CD4-positive, alpha-beta T cell (primary cell): ENCODE data around the gene C4orf50. TPM values are rescaled to one million over a fixed set of nuclear protein-coding genes. Genes with fewer than 3 reads are reported as not detected.

Experiments
- ATAC-seq: fragments of 200-7000 bp; cut with Tn5 transposase; one replicate; pipeline ENCODE4 v1.10.0; 2022; ENCODE audit warnings: mild to moderate bottlenecking; ENCODE audit not compliant: poor library complexity
- CTCF ChIA-PET: fragments of 350-600 bp; sonication (Branson Sonifier 250); formaldehyde crosslinking; loops from one replicate; lab custom pipeline; 2021; ENCODE audit warnings: antibody characterized with exemption, inconsistent platforms; lab: Charles Lee
- POLR2A ChIA-PET: fragments of 350-600 bp; sonication (Branson Sonifier 250); formaldehyde crosslinking; loops from one replicate; lab custom pipeline; 2021; ENCODE audit warnings: antibody characterized with exemption, inconsistent platforms; lab: Charles Lee
- DNase-seq, 14 experiments: peaks; one replicate each; pipeline ENCODE4 v3.0.0-alpha.2; 2013 to 2020; ENCODE audit warnings: mixed read lengths in 2 of 14
- H3K27ac ChIP-seq, 2 donors: one replicate each; pipeline versions ENCODE4 v1.5.1 to v1.7.0; 2013; ENCODE audit warnings: low read length in 2 of 2, low read depth in 1 of 2, mild to moderate bottlenecking in 1 of 2
- H3K27me3 ChIP-seq, 2 experiments: 1 replicate in 1 of 2; 2 replicates in 1 of 2; pipeline versions ENCODE4 v1.6.1 to v1.7.0; 2013; ENCODE audit warnings: low read length in 2 of 2, control low read depth in 1 of 2, mild to moderate bottlenecking in 1 of 2, moderate library complexity in 1 of 2; ENCODE audit not compliant: insufficient read depth in 2 of 2, control insufficient read depth in 1 of 2
- H3K36me3 ChIP-seq: one replicate; pipeline ENCODE4 v1.6.1; 2013; ENCODE audit warnings: low read length, control low read depth; ENCODE audit not compliant: insufficient read depth
- H3K4me1 ChIP-seq: one replicate; pipeline ENCODE4 v1.6.1; 2013; ENCODE audit warnings: low read length, control low read depth; ENCODE audit not compliant: insufficient read depth
- H3K4me3 ChIP-seq: one replicate; pipeline ENCODE4 v1.5.1; 2013; ENCODE audit warnings: mild to moderate bottlenecking, low read length, moderate library complexity
- H3K9me3 ChIP-seq, 2 experiments: 1 replicate in 1 of 2; 2 replicates in 1 of 2; pipeline versions ENCODE4 v1.6.1 to v1.7.0; 2013; ENCODE audit warnings: low read length in 2 of 2, mild to moderate bottlenecking in 2 of 2, control low read depth in 1 of 2, moderate library complexity in 1 of 2; ENCODE audit not compliant: control insufficient read depth in 1 of 2, insufficient read depth in 1 of 2
- H3K27ac Mint-ChIP-seq: one replicate; pipeline ENCODE4 v1.8.0; 2020; ENCODE audit warnings: mixed read lengths
- H3K27me3 Mint-ChIP-seq: one replicate; pipeline ENCODE4 v1.8.0; 2021; ENCODE audit warnings: mixed read lengths
- H3K36me3 Mint-ChIP-seq: one replicate; pipeline ENCODE4 v1.8.0; 2021; ENCODE audit warnings: low read depth, mixed read lengths
- H3K4me1 Mint-ChIP-seq: one replicate; pipeline ENCODE4 v1.8.0; 2021; ENCODE audit warnings: low read depth, mixed read lengths
- H3K4me3 Mint-ChIP-seq: one replicate; pipeline ENCODE4 v1.8.0; 2020; ENCODE audit warnings: mild to moderate bottlenecking, mixed read lengths
- H3K9me3 Mint-ChIP-seq: one replicate; pipeline ENCODE4 v1.8.0; 2020; ENCODE audit warnings: mixed read lengths
- intact Hi-C, 2 experiments: fragments of 100-400 bp; cut with DNase I in 1 of 2; cut with micrococcal nuclease in 1 of 2; formaldehyde crosslinking; loops; one replicate each; pipeline versions ENCODE4 v1.15.1 to v1.9.0; 2023 to 2025; cut with DNase I, micrococcal nuclease
- total RNA-seq, 174 experiments: library from RNA in 2 of 174; stranded (reverse) in 2 of 174; gene quantifications; one replicate each; pipeline ENCODE4 v1.2.3 and lab custom pipeline; 2021 to 2026
- TF ChIP-seq, protein P1 (sequence below): fragments of 200-600 bp; IDR thresholded peaks from one replicate; pipeline ENCODE4 v1.8.0; 2022; ENCODE audit warnings: antibody characterized with exemption, mild to moderate bottlenecking

Gene C4orf50
- total RNA-seq, 2 experiments from 2014 or later: 0.16 to 0.20 TPM

DNA sequence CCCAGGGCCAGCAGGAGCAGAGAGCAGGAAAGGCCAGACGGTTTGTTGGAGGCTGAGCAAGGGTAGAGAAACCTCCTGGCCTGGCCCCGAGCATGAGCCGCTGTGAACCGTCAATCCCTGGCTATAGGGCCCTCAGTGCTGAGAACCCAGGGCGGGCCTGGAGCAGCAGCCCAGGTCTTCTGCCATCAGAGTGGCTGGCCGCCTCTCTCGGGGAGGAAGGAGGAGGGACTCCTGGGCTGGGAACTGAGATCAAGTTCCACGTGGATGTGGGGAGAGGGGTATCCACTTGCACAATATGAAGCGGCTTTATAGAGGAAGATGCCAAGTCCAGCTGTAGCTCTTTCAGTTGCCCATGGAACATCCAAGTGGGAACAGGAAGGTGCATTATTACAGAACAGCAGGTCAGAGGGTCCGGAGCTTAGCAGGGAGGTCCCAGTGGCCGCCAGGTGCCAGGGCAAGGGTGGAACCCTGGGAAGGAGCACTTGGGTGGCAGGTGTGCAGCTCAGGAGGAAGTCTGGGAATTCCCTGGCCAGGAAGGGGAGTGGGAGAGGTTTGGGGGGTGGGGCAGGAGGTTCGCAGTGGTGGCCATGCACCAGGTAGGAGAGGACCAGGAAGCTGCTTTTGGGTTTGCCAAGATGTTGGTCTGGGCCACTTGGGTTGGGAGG, 93.6 kb downstream of the C4orf50 start:
- no peaks in the 10 kb centered on the region for H3K36me3 ChIP-seq
- CTCF ChIA-PET: no interaction called here
- no peak overlapping the region for H3K4me3 Mint-ChIP-seq
- intact Hi-C loops: no loop called here
- peaks cover 0 to 21% of the 10 kb centered on the region in 2 experiments for H3K9me3 ChIP-seq
- POLR2A ChIA-PET: no interaction called here
- H3K27me3 ChIP-seq: no peaks in the 10 kb centered on the region
- no peak overlapping the region for H3K27ac ChIP-seq
- H3K4me1 ChIP-seq: no peaks in the 10 kb centered on the region
- TF ChIP-seq, protein P1, sequence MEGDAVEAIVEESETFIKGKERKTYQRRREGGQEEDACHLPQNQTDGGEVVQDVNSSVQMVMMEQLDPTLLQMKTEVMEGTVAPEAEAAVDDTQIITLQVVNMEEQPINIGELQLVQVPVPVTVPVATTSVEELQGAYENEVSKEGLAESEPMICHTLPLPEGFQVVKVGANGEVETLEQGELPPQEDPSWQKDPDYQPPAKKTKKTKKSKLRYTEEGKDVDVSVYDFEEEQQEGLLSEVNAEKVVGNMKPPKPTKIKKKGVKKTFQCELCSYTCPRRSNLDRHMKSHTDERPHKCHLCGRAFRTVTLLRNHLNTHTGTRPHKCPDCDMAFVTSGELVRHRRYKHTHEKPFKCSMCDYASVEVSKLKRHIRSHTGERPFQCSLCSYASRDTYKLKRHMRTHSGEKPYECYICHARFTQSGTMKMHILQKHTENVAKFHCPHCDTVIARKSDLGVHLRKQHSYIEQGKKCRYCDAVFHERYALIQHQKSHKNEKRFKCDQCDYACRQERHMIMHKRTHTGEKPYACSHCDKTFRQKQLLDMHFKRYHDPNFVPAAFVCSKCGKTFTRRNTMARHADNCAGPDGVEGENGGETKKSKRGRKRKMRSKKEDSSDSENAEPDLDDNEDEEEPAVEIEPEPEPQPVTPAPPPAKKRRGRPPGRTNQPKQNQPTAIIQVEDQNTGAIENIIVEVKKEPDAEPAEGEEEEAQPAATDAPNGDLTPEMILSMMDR: no peak
- DNase-seq (no peak), ATAC-seq (no peak)
- no peak overlapping the region for H3K27ac Mint-ChIP-seq
- peaks cover 33% of the 10 kb centered on the region for H3K27me3 Mint-ChIP-seq
- H3K9me3 Mint-ChIP-seq: no peaks in the 10 kb centered on the region
- no peaks in the 10 kb centered on the region for H3K4me1 Mint-ChIP-seq
- no peaks in the 10 kb centered on the region for H3K36me3 Mint-ChIP-seq
- no peak overlapping the region for H3K4me3 ChIP-seq

DNA sequence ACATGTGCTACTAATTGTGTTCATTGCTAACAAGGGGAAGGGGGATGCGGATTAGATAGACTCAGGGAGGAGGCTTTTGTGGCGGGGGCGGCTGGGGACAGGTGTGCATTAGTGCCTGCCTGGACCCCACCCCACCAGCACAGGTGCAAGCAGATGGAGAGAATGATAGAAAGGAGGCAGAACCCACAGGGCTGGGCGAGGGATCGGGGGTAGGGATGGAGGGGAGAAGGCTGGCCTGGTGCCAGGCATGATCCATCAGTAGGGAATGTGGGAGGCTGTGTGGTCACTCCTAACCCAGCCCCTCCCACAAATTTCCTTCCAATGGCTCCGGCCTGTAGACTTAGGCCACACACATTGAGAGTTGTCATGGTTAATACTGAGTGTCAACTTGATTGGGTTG, 94.9 kb downstream of the C4orf50 start:
- H3K27me3 Mint-ChIP-seq: peaks cover 33% of the 10 kb centered on the region
- Histone ChIP-seq H3K9me3 (peaks cover 0 to 28% of the 10 kb centered on the region in 2 experiments), H3K27me3 (no peaks in the 10 kb centered on the region), H3K4me3 (no peak overlapping the region), H3K36me3 (no peaks in the 10 kb centered on the region), H3K4me1 (no peaks in the 10 kb centered on the region), H3K27ac (no peak overlapping the region)
- CTCF ChIA-PET: no interaction called here
- H3K4me3 Mint-ChIP-seq: no peak overlapping the region
- DNase-seq: no peak
- intact Hi-C loops: no loop called here
- H3K9me3 Mint-ChIP-seq: no peaks in the 10 kb centered on the region
- no peak overlapping the region for H3K27ac Mint-ChIP-seq
- ATAC-seq: no peak
- TF ChIP-seq, protein P1: no peak
- POLR2A ChIA-PET: no interaction called here
- H3K36me3 Mint-ChIP-seq: no peaks in the 10 kb centered on the region
- H3K4me1 Mint-ChIP-seq: no peaks in the 10 kb centered on the region

DNA sequence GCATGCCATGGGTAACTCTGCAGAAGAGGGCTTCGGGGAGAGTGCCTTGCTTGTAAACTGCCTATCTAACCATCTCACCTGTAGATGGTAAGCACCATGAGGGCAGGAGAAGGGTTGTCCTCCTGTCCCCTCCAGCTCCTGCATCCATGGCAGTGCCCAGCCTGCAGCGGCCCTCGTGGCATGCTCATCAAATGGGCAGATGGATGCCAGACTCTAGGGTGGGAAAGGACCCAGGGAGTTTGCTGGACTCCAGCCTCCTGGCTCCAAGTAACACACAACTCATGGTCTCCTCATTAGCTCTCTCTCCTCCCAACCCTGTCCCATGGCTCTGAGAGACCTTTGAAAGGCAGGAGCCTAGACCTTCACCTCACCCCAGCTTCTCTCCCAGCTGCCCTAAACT, 95.7 kb downstream of the C4orf50 start:
- intact Hi-C loops: no loop called here

More for the DNA sequence above, 95.7 kb downstream of the C4orf50 start:
- H3K27ac Mint-ChIP-seq: no peak overlapping the region
- Histone ChIP-seq H3K9me3 (peaks cover 0 to 28% of the 10 kb centered on the region in 2 experiments), H3K36me3 (no peaks in the 10 kb centered on the region), H3K4me1 (no peaks in the 10 kb centered on the region), H3K27ac (no peak overlapping the region), H3K27me3 (no peaks in the 10 kb centered on the region), H3K4me3 (no peak overlapping the region)
- no peaks in the 10 kb centered on the region for H3K4me1 Mint-ChIP-seq
- H3K27me3 Mint-ChIP-seq: peaks cover 37% of the 10 kb centered on the region
- ChIA-PET POLR2A (no interaction called here), CTCF (no interaction called here)
- no peaks in the 10 kb centered on the region for H3K9me3 Mint-ChIP-seq
- H3K36me3 Mint-ChIP-seq: no peaks in the 10 kb centered on the region
- TF ChIP-seq, protein P1: no peak
- H3K4me3 Mint-ChIP-seq: no peak overlapping the region
- no peak for ATAC-seq
- no peak for DNase-seq
